ENCODE measurements around the gene OR1A1.
"Not testable (repeated sequence)": the region's sequence is repeated elsewhere in the genome, so short reads cannot be mapped to it uniquely, and the experiment has no call there.

Gene OR1A1

GRCh38 chr17:3207367-3207766, at the start of gene OR1A1:
Gene OR1A1, plus strand, starts transcription at chr17:3207667. Its CDS starts 7,954 bp downstream, at chr17:3215621.
- H3K4me3 ChIP-seq (ENCODE audit: low read depth, low read length): no peak within 1 kb of the TSS

DNA sequence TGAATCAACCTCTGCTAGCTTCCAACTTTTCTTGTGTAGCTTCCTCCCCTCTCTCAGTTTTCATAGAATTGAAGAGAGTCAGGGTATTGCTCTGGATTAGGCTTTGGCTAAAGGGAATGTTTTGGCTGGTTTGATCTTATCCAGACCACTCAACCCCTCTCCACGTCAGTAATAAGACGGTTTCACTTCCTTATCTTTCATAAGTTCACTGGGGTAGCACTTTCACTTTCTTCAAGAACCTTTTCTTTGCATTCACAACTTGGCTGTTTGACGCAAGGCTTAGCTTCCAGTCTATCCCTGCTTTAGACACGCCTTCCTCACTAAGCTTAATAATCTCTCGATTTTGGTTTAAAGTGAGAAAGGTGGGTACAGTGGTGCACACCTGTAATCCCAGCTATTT, 39.9 kb upstream of the OR1A1 start:
- H3K4me3 ChIP-seq (ENCODE audit: low read depth, low read length): no peak overlapping the region

DNA sequence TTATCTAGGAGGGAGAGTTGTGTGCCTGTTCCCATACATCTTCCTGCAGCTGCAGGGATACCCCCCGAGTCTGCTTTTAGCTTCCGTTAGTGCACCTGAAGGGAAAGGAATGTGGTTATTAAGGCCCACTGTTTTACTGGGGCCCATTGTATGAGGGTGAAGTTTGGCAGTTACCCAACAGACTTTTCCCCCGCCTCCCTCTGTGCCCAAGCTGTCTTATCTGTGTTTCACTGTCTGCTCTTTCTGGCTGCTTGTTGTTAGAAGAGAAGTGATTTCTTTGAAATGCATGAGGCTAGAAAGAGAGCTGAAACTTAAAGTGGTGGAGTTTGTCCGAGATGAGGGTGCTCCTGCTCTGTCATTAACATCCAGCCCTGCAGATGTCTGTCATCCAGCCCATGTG, 17.5 kb upstream of the OR1A1 start:
- H3K4me3 ChIP-seq (ENCODE audit: low read depth, low read length): no peak overlapping the region

- H3K4me3 ChIP-seq (ENCODE audit: low read depth, low read length): no peak within 1 kb of the TSS
Observed at GRCh38 chr17:3197219-3197618, 10.2 kb upstream of the OR1A1 start, which contains the start of gene OR1A2. Gene OR1A2, plus strand, starts transcription at chr17:3197519. Its CDS starts 0 bp downstream, at chr17:3197519.

- no peak overlapping the region for H3K4me3 ChIP-seq (ENCODE audit: low read depth, low read length)
Observed at GRCh38 chr17:3208484-3208883, 1.0 kb downstream of the OR1A1 start.

DNA sequence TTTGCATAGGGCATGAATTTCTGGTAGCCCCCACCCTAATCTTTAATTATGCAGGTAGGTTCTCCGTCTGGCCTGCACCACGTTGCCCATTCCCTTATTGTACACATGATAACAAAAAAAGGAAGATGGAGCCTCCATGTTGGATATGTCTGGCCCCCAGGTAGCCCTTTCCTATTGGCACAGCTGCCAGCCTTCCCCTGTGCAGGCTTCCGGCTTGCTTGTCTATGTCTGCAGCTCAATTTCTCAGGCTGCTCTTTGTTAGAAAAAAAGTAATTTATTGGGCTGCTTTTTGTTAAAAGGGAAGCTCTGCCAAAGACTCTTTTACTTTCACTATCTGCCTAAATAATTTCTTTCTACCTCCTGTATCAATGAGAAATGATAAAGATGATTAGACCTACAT, 5.5 kb downstream of the OR1A1 start:
- no peak overlapping the region for H3K4me3 ChIP-seq (ENCODE audit: low read depth, low read length)

GRCh38 chr17:3213587-3213986, 6.1 kb downstream of the OR1A1 start:
- no peak overlapping the region for H3K4me3 ChIP-seq (ENCODE audit: low read depth, low read length)

DNA sequence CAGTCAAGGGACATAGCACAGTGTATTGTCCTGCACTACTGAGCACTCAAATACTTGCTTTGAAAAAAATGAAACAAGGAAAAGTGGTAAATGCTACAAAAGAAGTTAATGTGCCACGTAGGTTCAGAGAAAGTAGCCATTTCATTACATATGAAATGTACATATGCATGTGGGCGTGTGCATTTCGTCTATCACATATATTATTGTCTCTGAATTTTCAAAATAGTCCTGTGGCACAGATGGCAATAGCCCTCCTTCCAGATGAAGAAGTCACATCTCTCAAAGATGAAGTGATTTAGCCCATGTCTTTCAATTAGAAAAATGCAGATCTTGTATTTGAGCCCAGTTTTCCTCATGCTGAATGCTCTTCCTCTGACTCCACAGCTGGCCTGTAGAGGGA, 12.5 kb downstream of the OR1A1 start:
- not testable (repeated sequence) for H3K4me3 ChIP-seq (ENCODE audit: low read depth, low read length)

DNA sequence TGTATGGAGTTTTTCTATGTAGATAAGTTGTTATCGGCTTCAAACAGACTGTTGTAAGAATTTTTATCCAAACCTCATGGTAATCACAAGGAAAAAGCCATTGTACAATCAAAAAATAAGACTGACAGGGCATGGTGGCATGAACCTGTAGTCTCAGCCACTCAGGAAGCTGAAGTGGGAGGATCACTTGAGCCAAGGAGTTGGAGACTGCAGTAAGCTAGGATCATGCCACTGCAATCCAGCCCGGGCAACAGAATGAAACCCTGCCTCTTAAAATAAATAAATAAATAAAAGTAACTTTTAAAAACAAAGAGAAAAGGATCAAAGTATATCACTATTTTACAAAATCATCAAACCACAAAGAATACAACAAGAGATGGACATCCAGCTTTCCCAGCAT, 14.4 kb downstream of the OR1A1 start:
- no peak overlapping the region for H3K4me3 ChIP-seq (ENCODE audit: low read depth, low read length)

GRCh38 chr17:3222505-3222904, 15.0 kb downstream of the OR1A1 start:
- H3K4me3 ChIP-seq (ENCODE audit: low read depth, low read length): no peak overlapping the region

- not testable (repeated sequence) for H3K4me3 ChIP-seq (ENCODE audit: low read depth, low read length)
Observed at GRCh38 chr17:3224721-3225352, 17.4 kb downstream of the OR1A1 start.

GRCh38 chr17:3232300-3232699, 24.8 kb downstream of the OR1A1 start:
- not testable (repeated sequence) for H3K4me3 ChIP-seq (ENCODE audit: low read depth, low read length)

GRCh38 chr17:3238685-3239084, 31.2 kb downstream of the OR1A1 start:
- H3K4me3 ChIP-seq (ENCODE audit: low read depth, low read length): not testable (repeated sequence)

GRCh38 chr17:3241044-3241443, 33.6 kb downstream of the OR1A1 start:
- not testable (repeated sequence) for H3K4me3 ChIP-seq (ENCODE audit: low read depth, low read length)

DNA sequence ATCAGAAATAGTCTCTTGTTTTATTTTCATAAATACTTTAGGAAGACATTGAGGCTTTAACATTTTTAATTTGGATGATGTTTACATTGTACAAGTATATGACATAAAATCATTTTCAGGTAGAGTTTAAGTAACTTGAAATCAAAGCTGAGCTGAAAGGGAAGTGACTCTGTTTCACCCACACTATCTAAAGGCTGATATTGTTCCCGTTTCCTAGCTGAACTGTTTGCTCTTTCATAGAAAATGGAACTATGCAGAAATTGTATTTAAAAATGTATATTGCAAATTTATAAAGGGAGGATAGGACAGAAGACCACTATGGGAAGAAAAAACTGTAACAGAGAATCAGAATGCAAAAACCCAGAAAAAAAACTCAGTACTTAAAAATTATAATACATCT, 37.4 kb downstream of the OR1A1 start:
- H3K4me3 ChIP-seq (ENCODE audit: low read depth, low read length): not testable (repeated sequence)

- H3K4me3 ChIP-seq (ENCODE audit: low read depth, low read length): not testable (repeated sequence)
Observed at GRCh38 chr17:3249013-3249412, 41.5 kb downstream of the OR1A1 start.

- H3K4me3 ChIP-seq (ENCODE audit: low read depth, low read length): no peak overlapping the region
Observed at GRCh38 chr17:3256575-3256974, 49.1 kb downstream of the OR1A1 start.

DNA sequence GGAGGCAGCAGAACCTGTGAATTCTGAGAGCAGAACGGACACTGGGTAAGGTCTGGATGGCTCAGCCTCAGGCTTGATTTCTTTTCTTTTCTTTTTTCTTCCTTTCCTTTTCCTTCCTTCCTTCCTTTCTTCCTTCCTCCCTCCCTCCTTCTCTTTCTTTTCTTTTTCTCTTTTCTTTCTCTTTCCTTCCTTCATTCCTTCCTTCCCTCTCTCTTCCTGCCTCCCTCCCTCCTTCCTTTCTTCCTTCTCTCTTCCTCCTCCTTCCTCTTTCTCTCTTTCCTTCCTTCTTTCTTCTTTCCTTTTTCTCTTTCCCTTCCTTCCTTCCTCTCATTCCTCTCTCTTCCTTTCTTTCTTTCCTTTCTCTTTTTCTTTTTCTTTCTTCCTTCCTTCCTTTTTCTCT, 52.7 kb downstream of the OR1A1 start:
- no peak overlapping the region for H3K4me3 ChIP-seq (ENCODE audit: low read depth, low read length)

DNA sequence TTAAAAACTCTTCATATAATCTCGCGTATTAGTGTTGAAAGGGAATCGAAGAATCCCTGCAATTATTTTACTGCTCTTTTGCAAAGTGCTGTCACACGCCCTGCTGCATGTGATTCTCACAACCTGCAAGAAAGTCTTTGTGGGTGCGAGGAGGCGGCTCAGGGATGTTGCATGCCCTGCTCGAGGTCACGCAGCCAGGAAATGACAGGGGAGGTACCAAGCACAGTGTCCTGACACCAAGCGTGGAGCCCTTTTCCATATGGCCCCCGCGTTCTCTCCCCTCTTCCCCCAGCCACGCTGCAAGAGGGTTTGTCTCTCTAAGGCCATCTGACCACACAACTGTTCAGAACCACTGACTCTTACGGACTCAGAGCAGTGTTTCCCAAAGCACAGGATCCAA, 53.1 kb downstream of the OR1A1 start:
- H3K4me3 ChIP-seq (ENCODE audit: low read depth, low read length): no peak overlapping the region

All from iPS-11a (cell line).